Loucy (cell line): ENCODE results near the gene ZNF467.

Experiments used
- CTCF ChIP-seq: fragments of 200-600 bp; sonication (generic); conservative IDR thresholded peaks from 2 replicates; pipeline ENCODE4 v1.5.1; 2014; ENCODE audit warnings: mild to moderate bottlenecking, antibody characterized with exemption, low read length
- EZH2phosphoT487 ChIP-seq: fragments of 200-600 bp; IDR thresholded peaks from 2 replicates; pipeline ENCODE4 v1.6.1; 2018; ENCODE audit warnings: antibody characterized with exemption, mild to moderate bottlenecking, moderate library complexity, borderline replicate concordance

GRCh38 chr7:149795126-149795525 is 21.7 kb upstream of the ZNF467 start:
- TF ChIP-seq EZH2phosphoT487 (no peak), CTCF (no peak)
